ENCODE data around the gene ENGASE. TPM values are rescaled to one million over a fixed set of nuclear protein-coding genes. Genes with fewer than 3 reads are reported as not detected.

ENGASE gene
- total and polyA plus RNA-seq, 2 experiments from 2014 or later, result 48.8 to 69.8 TPM

DNA sequence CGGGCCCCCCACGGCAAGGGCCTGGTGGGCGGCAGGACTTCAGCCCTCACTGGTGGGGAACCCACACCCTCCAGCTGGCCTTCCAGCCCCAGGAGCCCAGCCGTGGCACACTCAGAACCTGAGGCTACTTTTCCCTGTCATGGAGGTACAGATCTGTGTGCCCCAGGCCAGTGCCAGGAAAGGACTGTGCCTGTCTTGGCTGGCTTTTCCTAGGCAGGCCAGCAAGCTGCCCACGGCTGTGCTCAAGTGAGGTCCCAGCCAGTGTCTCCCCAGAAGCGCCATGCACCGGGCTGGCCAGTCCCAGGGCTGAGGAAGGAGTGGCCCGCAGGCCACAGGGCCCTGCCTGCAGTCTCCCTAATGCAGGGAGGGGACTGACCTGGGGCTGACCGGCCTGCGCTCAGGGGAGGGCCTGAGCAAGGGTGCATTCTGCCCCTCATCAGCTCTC, 16.6 kb downstream of the ENGASE start:
- H3K36me3 ChIP-seq, result no peaks in the 10 kb centered on the region
- TF ChIP-seq, protein P1, sequence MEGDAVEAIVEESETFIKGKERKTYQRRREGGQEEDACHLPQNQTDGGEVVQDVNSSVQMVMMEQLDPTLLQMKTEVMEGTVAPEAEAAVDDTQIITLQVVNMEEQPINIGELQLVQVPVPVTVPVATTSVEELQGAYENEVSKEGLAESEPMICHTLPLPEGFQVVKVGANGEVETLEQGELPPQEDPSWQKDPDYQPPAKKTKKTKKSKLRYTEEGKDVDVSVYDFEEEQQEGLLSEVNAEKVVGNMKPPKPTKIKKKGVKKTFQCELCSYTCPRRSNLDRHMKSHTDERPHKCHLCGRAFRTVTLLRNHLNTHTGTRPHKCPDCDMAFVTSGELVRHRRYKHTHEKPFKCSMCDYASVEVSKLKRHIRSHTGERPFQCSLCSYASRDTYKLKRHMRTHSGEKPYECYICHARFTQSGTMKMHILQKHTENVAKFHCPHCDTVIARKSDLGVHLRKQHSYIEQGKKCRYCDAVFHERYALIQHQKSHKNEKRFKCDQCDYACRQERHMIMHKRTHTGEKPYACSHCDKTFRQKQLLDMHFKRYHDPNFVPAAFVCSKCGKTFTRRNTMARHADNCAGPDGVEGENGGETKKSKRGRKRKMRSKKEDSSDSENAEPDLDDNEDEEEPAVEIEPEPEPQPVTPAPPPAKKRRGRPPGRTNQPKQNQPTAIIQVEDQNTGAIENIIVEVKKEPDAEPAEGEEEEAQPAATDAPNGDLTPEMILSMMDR (IDR thresholded peaks at IDR 0.05; ENCODE audit: low read depth, low read length), result no peak
- DNase-seq (ENCODE audit: low read depth in 1 of 2, low spot score in 1 of 2), result no peak
- no peaks in the 10 kb centered on the region for H3K9me3 ChIP-seq (ENCODE audit: low read depth)
- H3K4me1 ChIP-seq (ENCODE audit: low read depth), result peaks cover 3% of the 10 kb centered on the region
- H3K27me3 ChIP-seq, result peaks cover 1% of the 10 kb centered on the region
- H3K4me3 ChIP-seq, result no peak overlapping the region
- no peak overlapping the region for H3K27ac ChIP-seq

DNA sequence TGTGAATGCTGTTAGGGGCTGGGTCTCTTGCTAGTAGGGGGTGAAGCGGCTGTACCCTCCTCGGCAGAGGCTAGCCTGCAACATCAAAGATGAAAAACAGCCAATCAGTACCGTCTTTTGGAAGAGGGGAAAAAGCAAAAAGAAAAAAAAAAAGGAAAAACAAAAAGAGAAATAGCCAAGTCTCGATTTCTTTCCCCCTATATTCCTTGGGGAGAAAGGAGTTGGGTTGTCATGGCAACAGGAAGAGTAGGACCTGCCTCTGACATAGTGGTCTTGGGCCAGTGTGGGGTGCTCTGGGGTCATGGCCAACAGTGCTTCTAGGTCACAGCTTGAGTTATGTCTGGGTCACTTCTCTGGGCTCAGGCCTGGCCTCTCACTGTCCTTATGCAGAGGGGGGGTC, 17.9 kb downstream of the ENGASE start:
- peaks cover 13% of the 10 kb centered on the region for H3K27me3 ChIP-seq

DNA sequence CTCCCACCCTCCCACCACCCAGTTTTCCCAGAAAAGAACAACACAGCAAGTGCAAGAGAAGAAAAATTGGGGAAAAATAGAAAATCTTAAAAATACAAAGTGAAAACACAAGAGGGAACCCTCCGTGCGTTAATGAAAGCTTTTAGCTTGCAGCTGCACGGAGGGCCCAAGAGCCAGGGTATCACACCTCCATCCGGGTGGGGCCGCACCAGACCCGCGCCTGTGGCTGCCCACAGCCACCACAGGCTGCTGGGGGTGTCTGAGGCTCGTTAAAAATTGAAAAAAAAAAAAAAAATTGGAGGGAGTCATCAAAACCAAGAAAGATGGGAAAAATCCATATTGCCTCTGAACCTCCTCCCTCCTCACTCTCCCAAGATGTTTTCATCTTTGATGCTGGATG, 18.6 kb downstream of the ENGASE start:
- H3K36me3 ChIP-seq, result no peaks in the 10 kb centered on the region
- H3K27me3 ChIP-seq, result peaks cover 15% of the 10 kb centered on the region
- TF ChIP-seq, protein P1 (IDR thresholded peaks at IDR 0.05; ENCODE audit: low read depth, low read length), result no peak
- no peak overlapping the region for H3K4me3 ChIP-seq
- H3K27ac ChIP-seq, result no peak overlapping the region
- no peaks in the 10 kb centered on the region for H3K9me3 ChIP-seq (ENCODE audit: low read depth)
- no peak for DNase-seq (ENCODE audit: low read depth in 1 of 2, low spot score in 1 of 2)
- peaks cover 3% of the 10 kb centered on the region for H3K4me1 ChIP-seq (ENCODE audit: low read depth)

More for the DNA sequence above, 17.9 kb downstream of the ENGASE start:
- TF ChIP-seq, protein P1 (IDR thresholded peaks at IDR 0.05; ENCODE audit: low read depth, low read length), result no peak
- H3K4me1 ChIP-seq (ENCODE audit: low read depth), result peaks cover 3% of the 10 kb centered on the region
- H3K36me3 ChIP-seq, result no peaks in the 10 kb centered on the region
- no peak overlapping the region for H3K4me3 ChIP-seq
- H3K27ac ChIP-seq, result no peak overlapping the region
- DNase-seq (ENCODE audit: low read depth in 1 of 2, low spot score in 1 of 2), result no peak
- no peaks in the 10 kb centered on the region for H3K9me3 ChIP-seq (ENCODE audit: low read depth)

DNA sequence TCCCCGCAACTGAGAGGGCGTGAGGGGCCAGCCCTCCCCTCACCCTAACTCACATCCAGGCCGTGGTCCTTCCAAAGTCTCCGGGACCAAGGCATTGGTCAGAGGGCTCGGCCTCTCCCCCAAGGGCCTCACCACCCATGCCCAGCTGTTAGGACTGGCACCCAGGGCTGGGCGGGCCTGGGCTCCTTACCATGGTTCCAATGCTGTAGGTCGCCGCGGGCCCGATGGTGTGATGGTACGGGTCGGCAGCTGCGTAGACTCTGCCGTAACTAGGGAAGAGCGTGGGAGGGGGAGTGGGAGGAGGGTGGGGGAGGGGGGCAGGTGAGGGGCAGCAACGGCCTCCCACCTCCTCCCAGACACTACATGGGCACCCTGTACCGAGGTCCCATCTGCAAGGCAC, 19.6 kb downstream of the ENGASE start:
- DNase-seq (ENCODE audit: low read depth in 1 of 2, low spot score in 1 of 2), result no peak
- Histone ChIP-seq H3K27me3 (peaks cover 15% of the 10 kb centered on the region), H3K9me3 (ENCODE audit: low read depth) (no peaks in the 10 kb centered on the region), H3K4me3 (no peak overlapping the region), H3K4me1 (ENCODE audit: low read depth) (peaks cover 3% of the 10 kb centered on the region), H3K36me3 (no peaks in the 10 kb centered on the region), H3K27ac (no peak overlapping the region)
- TF ChIP-seq, protein P1 (IDR thresholded peaks at IDR 0.05; ENCODE audit: low read depth, low read length), result no peak

DNA sequence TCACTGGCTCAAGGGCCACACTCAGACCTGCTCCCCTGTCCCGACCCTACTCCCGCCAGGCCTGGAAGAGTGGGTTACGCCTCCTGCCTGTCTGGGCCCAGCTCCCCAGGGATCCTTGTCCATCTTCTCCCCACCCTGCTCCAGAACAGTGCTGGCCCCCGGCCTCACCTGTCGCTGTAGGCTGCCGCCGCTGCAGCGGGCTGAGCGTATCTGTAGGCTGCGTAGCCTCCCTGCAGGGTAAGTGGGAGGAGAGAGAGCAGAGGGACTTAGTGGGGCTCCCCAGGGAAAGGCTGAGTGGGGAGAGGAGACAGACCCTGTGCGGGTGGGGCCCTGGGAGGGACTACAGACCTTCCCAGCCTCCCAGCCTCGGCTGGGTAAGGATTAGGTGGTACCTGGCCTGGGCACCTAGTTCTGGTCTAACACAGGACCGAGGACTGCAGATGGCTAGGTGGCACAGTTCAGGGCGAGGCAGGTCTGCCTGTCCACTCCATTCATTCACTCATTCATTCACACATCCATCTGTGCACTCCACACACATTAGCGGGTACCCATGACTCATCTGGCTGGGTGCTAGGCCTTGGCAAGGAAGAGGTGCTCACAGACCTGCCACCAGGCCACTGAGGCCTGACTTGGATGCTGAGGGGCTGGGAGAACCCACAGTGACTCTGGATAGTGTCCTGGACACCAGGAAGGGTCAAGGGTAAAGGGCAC, 20.9 kb downstream of the ENGASE start:
- Histone ChIP-seq H3K36me3 (no peaks in the 10 kb centered on the region), H3K9me3 (ENCODE audit: low read depth) (no peaks in the 10 kb centered on the region), H3K4me3 (no peak overlapping the region), H3K4me1 (ENCODE audit: low read depth) (peaks cover 3% of the 10 kb centered on the region), H3K27ac (no peak overlapping the region), H3K27me3 (peaks cover 15% of the 10 kb centered on the region)
- TF ChIP-seq, protein P1 (IDR thresholded peaks at IDR 0.05; ENCODE audit: low read depth, low read length), result no peak
- DNase-seq (ENCODE audit: low read depth in 1 of 2, low spot score in 1 of 2), result no peak

Measured in cardiac muscle cell (in vitro differentiated cells and primary cell).